HG03439 (cell line): Measurements from ENCODE around the gene CLCN1.
"Not testable (repeated sequence)": the region's sequence is repeated elsewhere in the genome, so short reads cannot be mapped to it uniquely, and the experiment has no call there.

Source experiments
- ATAC-seq: cut with Tn5 transposase; IDR thresholded peaks from one replicate; pipeline ENCODE4 v1.9.1; 2021; ENCODE audit warnings: mild to moderate bottlenecking, moderate library complexity; ENCODE audit not compliant: unreplicated experiment

Gene CLCN1

GRCh38 chr7:143315776-143316175 is at the start of gene CLCN1:
TSS of gene CLCN1 (plus strand) at chr7:143316111. CDS start at chr7:143316213, 102 bp downstream.
- no peak for ATAC-seq

DNA sequence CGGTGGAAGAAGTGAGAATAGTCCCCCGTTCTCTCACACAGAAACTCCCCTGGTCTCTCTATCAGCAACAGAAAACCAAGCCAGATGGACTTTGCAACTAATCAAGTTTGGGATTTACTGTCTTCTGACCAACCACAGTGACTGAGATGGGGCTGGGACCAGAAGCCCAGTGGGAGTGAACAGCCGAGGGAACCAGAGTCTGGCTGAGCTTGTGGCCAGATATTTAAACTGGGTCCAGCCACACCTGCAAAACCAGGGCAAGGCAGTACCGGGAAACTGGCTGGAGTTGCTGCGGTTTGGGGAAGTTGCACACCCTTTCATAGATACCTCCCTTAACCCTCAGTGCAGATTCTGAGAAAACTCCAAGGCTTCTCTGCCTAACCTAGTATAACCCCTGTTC is 46.7 kb upstream of the CLCN1 start:
- ATAC-seq = no peak

- no peak for ATAC-seq
Observed at GRCh38 chr7:143271240-143271639, 44.7 kb upstream of the CLCN1 start.

DNA sequence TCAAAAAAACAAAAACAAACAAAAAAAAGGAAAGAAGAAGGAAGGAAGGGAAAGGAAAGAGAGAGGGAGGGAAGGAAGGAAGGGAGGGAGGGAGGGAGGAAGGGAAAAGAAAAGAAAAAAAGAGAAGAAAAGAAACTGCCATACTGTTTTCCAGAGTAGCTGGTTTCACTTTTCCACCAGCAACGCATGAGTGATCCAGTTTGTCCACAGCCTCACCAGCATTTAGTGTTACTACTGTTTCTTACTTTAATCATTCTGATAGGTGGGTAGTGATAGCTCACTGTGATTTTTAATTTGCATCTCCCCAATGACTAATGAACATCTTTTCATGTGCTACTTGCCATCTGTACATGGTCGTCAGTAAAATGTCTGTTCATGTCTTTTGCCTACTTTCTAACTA is 43.0 kb upstream of the CLCN1 start:
- ATAC-seq = no peak

- no peak for ATAC-seq
Observed at GRCh38 chr7:143279186-143280098, 36.5 kb upstream of the CLCN1 start.

GRCh38 chr7:143280160-143280559 is 35.8 kb upstream of the CLCN1 start:
- no peak for ATAC-seq

GRCh38 chr7:143280566-143280965 is 35.3 kb upstream of the CLCN1 start:
- no peak for ATAC-seq

DNA sequence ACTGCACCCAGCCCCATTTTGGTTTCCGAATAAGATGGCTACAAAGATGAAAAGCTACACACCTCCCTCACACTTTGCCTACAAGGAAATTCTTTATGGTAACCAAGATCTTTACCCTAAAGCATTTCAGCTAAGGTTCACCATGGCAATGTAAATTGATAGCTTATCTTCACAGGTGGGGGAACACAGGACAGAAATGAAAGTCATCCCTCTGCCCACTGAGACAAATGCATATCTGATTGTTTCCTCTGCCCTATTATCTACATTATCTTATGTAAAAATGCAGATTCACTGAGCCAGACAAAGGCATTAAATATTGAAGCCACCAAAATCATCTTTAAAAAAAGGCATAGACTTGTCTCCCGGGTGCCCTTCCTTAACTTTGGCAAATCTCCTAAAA is 34.4 kb upstream of the CLCN1 start:
- ATAC-seq = no peak

- ATAC-seq = no peak
Observed at GRCh38 chr7:143282124-143282523, 33.8 kb upstream of the CLCN1 start.

- no peak for ATAC-seq
Observed at GRCh38 chr7:143283381-143283780, 32.5 kb upstream of the CLCN1 start.

GRCh38 chr7:143284591-143285469 is 31.1 kb upstream of the CLCN1 start, which contains the start of gene TMEM139:
TSS of gene TMEM139 (plus strand) at chr7:143284958. CDS start at chr7:143285958, 1,000 bp downstream.
- no peak for ATAC-seq

DNA sequence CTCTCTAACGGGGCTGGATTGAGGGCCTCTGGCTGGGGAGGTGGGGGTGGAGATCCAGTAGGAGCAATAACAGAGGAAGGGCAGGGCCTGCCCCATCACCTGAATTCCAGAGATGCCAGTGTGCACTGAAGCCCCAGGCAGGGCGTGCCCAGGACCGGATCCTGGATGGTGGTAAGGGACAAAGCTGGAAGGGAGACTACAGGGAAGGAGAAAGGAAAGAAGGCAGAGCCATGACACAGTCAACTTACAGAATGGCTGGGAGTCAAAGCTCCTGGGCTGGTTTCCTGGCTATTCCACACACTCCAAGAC is 30.5 kb upstream of the CLCN1 start:
- no peak for ATAC-seq

GRCh38 chr7:143285806-143286521 is 29.9 kb upstream of the CLCN1 start:
- ATAC-seq = no peak

- no peak for ATAC-seq
Observed at GRCh38 chr7:143286522-143286890, 29.4 kb upstream of the CLCN1 start.

GRCh38 chr7:143287339-143287934 is 28.5 kb upstream of the CLCN1 start:
- ATAC-seq = no peak

DNA sequence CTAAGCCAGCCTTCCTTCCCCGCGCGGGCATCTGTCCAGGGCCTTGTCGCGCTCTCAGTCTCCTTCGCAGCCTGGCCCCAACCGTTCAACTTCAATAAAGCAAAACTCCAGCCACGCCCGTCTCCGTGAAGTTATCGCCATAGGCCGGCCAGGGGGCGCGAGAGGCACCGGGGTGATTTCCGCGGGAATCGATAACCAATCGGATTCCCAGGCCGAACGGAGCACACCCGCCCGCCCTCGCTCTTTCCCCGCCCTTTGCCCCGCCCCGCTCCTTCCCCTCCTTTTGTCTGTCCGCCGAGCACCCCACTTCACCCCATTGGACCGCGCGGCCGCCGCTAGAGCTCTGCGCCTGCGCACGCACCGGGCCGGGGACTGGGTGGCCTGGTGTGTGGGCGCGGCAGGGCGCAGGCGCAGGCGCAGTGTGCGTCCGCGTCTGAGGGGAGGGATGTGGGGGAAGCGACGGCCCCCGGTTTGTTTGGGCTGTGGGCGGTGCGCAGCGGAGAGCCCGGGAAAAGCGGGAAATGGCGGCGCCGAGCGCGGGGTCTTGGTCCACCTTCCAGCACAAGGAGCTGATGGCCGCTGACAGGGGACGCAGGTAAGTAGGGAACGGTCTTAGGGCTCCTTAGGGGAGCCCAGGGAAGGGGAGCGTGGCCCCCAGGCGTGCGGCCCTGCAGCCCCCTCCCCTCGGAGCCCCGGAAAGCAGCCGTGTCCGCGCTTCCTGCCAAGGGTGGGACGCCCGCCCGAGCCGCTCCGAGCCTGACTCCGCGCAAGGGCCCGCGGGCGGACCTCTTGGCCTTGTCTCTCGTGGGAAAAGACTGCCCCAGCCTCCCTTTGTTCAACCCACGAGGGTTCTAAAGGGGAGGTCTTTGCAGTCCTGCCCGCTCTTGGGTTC is 27.7 kb upstream of the CLCN1 start, which contains the start of gene CASP2:
Gene CASP2, plus strand, starts transcription at position 417 of the 892 bp plus-strand sequence. Its CDS starts 105 bp downstream, at position 522.
- ATAC-seq = peak; percentile 94

- peak; percentile 3 for ATAC-seq
Observed at GRCh38 chr7:143288836-143289235, 27.1 kb upstream of the CLCN1 start.

DNA sequence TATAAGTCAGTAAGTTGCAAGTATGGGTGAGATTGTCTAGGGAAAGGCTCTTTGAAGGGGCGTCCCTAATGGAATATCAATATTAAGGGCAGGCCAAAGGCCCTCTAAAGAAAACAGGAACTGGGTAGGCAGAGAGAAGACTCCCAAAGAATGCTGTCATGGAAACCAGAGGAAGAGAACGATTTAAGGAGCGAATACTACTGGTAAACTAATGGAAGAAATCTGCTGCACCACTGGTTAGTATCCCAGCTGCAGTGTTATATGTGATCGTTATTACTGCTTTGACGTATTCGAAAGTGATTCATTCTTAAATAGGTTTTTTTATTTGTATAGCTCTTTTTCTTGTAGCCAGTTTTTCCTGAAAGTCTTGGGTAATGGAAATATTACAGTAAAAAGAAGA is 26.5 kb upstream of the CLCN1 start:
- no peak for ATAC-seq

GRCh38 chr7:143289888-143290287 is 26.0 kb upstream of the CLCN1 start:
- not testable (repeated sequence) for ATAC-seq

GRCh38 chr7:143290293-143290692 is 25.6 kb upstream of the CLCN1 start:
- no peak for ATAC-seq
